HG03442 (cell line): Measurements from ENCODE around the gene TUT4.

Source experiments
- ATAC-seq: cut with Tn5 transposase; IDR thresholded peaks from one replicate; pipeline ENCODE4 v1.9.1; 2021; ENCODE audit warnings: mild to moderate bottlenecking, moderate library complexity; ENCODE audit not compliant: unreplicated experiment

The TUT4 gene

DNA sequence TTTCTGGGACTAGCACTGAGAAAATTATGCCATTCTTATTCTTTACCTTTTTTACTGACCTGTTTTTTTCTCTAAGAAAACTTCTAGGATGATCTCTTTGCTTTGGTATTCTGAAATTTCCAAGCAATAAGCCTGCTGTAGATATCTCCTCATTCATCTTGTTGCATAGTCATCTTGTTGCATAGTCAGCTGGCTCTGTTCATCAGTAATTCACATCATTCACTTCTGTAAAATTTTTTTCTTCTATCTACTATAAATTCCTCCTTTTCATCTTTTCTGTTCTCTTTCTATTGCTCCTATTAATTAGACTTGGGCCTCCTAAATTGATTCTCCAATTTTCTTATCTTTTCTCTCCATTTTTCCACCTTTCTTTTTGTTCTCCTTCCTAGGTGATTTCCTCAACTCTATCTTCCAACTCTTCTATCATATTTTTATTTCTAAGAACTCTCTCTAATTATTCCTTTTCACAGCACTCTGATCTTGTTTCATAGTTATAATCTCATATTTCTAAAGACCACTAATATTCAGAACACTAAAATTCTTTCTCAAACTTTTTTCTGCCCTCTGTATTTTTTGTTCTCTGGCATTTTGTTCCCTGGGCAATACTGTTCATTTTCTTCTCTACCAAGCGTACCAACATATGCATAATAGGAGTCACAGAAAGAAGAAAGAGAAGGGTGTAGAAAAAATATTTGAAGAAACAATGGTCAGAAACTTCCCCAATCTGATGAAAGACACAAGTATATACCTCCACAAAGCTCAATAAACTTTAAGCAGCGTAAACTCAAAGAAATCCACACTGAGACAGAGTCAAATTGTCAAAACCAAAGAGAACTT, 17.7 kb downstream of the TUT4 start:
- ATAC-seq = no peak

DNA sequence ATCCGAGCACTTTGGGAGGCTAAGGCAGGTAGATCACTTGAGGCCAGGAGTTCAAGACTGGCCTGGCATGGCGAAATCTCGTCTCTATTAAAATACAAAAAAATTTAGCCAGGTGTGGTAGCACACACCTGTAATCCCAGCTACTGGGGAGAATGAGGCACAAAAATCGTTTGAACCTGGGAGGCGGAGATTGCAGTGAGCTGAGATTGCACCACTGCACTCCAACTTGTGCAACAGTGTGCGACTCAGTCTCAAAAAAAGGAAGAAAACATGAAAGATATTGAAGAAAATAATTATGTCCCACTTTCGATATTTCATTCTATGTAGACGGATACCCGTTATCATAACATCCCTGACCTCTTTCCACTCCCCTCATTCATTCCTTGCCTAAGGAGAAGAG, 19.2 kb downstream of the TUT4 start:
- no peak for ATAC-seq

DNA sequence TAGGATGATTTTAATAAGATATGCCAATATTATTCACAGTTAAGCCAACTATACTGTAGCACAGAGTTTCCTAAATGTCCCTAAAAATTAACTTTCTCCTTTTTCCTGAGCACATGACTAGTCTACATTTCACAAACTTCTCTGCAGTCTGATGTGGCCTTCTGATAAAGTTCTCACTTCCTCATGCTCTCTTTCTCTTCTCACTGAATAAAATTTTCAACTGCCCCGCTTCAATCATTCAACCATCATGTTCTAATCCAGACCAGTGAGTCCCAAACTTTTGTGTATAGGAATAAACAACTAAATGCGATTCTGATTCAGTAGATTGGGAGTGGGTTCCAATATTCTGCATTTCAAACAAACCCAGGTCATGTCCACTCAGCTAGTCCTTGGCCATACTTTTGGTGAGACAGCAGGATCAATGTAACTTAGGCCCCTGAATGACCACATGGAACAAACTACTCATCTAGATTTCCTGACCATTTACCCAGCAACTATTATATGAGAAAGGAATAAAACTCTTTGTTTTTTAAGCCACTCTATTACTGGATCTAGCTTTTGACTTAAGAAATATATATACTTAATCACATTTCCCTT, 20.1 kb downstream of the TUT4 start:
- ATAC-seq = no peak

DNA sequence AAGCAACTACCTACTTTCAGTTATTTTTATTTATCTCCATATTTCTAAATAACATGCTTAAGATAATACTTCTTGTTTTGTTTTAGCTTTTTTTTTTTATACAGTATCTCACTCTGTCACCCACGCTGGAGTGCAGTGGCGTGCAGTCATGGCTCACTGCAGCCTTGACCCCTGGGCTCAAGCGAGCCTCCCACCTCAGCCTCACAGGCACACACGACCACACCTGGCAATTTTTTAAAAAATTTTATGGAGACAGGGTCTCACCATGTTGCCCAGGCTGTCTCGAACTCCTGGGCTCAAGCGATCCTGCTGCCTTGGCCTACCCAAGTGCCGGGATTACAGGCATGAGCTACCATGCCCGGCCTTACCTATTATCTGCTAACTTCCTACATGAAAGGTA, 20.6 kb downstream of the TUT4 start:
- no peak for ATAC-seq

DNA sequence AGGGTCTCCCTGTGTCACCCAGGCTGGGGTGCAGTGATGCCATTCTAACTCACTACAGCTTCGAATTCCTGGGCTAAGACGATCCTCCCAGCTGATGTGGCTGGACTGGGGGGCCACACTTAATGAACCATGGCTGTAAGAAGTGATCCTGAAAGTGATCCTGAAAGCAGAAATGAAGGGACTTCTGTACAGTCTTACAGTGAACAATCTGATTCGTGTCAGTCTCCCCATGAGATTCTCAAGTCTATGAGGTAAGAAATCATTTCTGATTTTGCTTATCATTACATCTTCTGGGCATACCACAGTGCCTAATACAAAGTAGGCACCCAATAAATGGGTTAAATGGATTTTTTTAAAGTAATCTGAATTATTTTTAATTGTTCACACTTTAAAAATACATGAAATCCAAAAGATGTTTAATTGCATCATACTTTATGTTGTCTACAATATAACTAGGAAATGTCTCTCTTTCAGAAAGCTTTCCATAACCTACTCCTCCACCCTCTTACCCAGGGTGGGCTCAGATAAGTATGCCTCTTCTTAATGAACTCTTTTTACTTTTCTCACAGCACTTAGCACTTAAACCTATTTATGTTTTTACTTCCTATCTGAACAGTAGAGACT, 21.5 kb downstream of the TUT4 start:
- ATAC-seq = no peak

DNA sequence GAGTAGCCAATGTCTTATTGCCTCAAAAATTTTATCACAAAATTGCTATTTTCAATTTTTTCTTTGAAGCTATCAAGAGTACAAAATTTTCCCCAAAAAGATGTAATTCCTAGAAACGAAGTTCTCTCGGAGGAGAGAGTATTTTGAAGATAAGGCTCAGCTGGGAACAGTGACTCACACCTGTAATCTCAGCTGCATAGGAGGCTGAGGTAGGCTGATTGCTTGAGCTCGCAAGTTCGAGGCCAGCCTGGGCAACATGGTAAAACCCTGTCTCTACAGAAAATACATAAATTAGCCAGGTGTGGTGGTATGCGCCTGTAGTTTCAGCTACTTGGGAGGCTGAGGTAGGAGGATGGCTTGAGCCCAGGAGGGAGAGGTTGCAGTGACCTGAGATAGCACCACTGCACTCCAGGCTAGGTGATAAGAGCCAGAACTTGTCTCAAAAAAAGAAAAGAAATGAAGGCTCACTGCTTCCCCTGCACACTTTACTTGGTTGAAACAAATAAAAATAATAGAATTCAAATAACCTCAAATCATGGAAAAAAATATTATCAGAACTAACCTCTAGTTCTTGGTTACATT, 22.2 kb downstream of the TUT4 start:
- ATAC-seq = no peak

DNA sequence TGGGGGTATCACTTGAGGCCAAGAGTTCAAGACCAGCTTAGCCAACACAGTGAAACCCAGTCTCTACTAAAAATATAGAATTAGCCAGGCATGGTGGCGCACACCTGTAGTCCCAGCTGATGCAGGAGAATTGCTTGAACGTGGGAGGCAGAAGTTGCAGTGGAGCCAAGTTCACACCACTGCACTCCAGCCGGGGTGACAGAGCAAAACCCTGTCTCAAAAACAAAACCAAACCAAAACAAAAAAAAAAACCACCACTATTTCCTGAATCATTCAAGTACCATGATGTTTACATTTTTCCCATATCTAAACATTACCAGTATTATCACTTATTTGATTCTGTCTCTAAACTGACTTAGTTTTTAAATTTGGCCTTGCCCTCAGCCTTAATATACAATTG, 29.5 kb downstream of the TUT4 start:
- ATAC-seq = no peak

DNA sequence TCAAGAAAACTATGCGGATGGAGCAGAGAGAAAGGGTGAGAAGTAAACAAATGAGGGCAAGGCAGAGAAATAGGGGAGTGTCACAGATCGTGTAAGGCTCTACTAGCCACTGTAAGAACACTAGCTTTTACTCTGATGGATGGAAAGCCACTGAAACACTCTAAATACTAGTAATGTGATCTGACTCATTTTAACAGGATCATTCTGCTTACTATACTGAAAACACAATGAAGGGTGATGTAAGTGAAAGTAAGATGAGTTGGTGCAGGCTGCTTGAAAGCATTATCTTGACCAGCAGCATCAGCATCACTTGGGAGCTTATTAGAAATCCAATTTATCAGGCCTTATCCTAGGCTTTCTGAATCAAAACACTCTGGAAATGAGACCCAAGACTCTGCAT, 32.7 kb downstream of the TUT4 start:
- peak; percentile 53 for ATAC-seq

DNA sequence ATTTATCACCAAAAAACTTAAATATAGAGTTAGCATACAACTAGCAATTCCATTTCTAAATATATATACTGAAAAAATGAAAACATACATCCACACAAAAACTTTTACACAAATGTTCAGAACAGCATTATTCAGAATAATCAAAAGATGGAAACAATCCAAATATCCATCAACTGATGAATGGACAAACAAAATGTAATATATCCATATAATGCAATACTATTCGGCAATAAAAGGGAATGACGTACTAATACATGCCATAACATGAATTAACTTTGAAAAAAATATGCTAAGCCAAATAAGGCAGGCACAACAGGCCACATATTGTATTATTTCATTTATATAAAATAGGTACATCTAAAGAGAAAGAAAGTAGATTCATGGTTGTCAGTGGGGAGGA, 33.9 kb downstream of the TUT4 start:
- ATAC-seq = no peak

DNA sequence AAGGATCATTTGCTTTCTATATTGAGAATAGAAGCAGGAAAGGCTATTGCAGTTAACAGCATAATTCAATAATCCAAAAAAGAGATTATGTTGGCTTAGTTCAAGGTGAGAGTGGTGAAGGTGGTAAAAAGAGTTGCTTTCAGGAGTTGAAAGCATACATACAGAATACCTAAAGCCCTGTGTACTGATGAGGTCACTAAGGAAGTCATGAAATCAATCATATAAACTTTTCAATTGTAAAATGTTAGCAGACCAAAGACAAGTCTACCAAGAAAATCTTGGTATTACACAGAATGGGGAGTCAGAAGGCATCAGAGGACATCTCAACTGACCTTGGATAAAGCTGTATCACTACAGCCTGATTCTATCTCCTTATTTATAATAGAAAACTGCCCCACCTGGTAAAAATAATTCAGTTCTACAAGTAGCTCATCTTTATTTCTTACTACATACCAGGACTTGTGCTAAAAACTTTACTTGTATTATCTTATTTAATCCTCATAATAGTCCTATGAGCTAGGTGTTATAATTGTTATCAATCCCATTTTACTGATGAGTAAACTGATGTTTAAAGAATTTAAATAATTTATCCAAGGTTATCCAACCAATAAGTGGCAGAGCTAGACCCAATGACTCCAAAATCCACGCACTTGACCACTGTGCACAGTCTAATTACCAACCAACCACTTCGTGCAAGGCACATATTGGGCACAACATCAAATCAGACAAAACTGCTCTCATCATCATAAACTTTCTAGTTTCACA, 40.9 kb downstream of the TUT4 start:
- no peak for ATAC-seq

DNA sequence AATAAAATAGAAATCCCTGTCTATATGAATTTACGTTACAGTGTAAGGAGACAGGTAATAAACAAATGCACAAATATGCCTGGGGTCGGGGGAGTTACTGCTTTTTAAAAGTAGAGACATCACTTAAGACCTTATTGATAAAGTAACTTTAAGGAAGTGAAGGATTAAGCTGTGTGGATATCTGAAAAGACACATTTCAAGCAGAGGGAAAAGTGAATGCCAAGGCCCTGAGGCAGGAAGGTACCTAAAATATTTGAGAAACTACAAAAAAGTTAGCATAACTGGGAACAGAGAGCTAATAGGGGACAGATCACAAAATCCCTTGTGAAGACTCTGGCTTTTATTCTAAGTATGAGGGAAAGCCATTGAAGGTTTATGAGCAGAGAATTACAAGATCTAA, 41.5 kb downstream of the TUT4 start:
- no peak for ATAC-seq

DNA sequence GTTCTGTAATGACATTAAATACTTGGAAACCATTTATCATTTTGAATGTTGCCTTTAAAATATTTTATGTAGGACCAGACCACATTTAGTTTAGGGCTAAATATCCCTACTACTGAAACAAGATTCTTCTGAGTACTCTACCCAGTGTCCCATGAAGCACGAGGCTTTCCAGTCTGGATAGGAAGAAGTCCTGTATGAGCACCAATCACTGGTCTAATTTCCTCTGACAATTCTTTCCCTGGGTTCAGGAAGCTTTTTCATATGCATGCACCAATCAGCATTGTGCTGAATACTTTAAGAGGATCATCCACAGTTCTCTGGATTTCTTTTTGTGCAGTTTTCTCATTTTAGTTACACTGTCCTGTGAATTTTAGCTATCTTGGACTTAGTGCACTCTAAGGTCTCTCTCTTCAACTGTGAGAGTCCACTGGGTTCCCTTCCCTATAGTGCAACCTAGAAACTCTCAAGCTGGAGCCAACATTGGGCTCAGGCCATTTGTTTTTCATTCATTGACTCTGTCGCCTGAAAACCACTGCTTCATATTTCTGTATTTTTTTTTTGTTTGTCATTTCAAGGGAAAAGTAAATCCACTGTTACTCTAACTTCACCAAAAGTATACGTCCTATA, 45.9 kb downstream of the TUT4 start:
- ATAC-seq = no peak

DNA sequence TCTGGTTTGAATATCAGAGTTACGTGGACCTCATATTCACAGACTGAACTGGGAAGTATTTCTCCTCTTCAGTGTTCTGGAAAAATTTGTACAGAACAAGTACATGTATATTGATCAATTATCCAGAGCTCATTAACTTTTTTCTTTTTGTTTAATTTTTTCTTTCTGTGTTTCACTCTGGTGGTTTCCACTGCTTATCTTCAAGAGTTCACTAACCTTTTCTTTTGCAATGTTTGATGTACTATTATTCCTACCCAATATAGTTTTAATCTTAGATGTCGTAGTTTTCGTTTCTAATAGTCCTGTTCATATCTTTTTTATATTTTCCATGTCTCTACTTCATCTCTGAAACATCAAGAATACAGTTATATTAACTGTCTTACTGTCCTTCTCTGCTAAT, 46.5 kb downstream of the TUT4 start:
- no peak for ATAC-seq

DNA sequence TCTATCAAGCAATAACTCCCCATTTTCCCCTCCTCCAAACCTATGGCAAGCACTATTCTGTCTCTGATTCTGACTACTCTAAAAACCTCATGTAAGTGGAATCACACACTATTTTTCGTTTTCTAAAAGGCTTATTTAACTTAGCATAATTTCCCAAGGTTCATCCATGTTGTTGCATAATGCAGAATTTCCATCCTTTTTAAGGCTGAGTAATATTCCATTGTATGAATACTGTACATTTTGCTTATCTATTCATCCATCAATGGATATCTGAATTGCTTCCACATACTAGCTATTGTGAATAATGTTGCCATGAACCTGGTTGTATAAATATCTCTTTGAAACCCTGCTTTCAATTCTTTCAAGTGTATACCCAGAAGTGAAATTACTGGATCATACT, 48.2 kb downstream of the TUT4 start:
- ATAC-seq = no peak

DNA sequence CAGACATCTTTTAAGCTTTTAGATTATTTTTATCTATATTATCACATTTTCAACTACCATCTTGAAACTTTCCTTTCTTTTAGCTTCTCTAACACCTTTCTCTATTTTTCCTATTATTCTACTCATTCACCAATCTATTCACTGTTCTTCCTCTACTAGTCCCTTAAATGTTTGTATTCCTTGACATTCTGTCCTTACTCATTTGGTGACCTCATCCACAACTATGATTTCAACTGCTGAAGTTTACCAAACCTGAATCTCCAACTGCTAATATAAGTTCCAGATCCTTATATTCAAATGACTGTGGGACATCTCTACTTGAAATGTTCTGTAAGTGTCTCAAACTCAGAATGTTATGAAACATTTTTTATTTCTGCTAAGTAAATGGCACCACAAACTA, 49.2 kb downstream of the TUT4 start:
- ATAC-seq = no peak

DNA sequence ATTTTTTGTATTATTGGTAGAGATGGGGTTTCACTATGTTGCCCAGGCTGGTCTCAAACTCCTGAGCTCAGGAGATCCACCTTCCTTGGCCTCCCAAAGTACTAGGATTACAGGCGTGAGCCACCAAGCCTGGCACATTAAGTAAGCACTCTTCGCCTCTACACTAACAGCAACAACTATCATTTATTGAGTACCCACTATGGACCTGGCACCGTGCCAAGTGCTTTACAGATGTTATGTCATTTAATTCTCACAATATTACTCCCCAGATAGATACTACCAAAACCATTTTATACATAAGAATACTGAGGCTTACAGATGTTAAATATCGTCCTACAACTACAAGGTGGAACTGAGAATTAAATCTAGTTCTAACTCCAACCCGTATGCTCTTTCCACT, 50.1 kb downstream of the TUT4 start:
- no peak for ATAC-seq

DNA sequence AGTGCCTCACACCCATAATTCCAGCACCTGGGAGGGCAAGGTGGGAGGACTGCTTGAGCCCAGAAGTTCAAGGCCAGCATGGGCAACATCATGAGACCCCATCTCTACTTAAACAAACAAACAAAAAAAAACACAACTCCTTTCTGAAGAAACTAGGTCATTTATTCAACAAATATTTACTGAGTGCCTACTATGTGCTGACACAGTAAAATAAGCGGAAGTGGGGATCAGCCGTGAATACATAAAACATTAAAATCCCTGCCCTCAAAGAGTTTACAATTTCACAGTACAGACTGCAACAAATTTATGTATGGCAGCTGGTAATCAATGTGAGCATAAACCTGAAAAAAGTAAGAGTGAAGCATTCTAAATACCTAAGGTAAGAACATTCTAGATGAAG, 65.3 kb downstream of the TUT4 start:
- ATAC-seq = no peak

DNA sequence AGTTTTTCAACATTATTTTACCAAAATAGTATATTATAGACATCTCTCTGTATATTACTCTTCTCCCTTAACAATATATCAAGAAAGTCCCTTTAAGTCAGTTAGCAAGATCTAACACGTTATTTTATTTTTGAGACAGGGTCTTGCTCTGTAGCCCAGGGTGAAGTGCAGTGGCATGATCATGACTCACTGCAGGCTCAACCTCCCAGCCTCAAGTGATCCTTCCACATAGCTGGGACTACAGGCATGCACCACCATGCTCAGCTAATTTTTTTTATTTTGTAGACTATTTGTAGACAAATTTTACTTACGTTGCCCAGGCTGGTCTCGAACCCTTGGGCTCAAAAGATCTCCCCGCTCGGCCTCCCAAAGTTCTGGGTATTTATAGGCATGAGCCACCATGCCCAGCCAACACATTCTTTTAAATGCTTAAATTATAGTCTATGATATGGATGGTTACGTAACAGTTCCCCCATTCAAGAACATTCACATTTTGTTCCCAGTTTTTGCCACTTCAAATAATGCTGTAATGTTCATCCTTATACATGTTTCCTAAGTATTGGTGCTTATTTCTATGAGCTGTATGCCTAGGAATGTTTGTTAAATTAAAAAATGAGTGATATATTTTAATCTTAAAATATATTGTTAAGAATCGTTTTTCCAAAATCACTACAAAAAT, 70.4 kb downstream of the TUT4 start:
- no peak for ATAC-seq

DNA sequence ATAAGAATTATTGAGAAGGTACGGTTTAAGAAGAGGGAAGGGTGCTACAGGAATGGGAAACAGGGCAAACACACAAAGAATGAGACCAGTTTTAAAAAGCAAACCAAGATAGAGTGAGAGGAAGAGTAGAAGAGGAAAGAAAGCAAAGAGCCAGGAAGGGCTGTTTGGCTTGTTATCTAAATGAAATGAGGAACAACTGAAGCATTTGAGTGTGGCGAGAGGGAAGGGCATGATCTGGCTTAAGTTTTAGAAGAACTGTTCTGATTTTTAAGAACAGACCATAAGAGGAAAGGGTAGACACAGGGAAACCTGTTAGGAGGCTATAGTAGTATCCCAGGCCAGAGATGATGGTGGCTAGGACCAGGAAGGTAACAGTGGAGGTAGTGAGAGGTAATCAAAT, 73.8 kb downstream of the TUT4 start:
- ATAC-seq = no peak

DNA sequence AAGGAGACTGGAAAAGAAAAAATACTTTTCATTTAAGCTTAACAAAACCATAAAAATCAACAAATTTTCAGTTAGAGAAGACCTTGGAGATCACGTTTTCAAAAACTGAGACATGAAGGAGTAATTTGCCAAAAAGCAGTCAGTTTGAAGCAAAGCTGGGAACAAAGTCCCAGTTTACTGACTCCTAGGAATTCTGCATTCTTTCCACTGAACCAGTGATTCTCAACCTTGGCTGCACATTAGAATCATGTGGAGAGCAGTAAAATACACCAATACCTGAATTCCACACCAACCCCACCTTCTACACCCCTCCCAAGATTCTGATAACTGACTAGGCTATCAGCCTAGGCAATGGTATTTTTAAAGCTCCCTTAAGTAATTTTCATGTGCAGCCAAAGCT, 75.0 kb downstream of the TUT4 start:
- ATAC-seq = no peak
